HG03045 (cell line): ENCODE results near the gene GMFB.

Source experiments
- ATAC-seq: cut with Tn5 transposase; IDR thresholded peaks from one replicate; pipeline ENCODE4 v1.9.1; 2021; ENCODE audit warnings: mild to moderate bottlenecking, moderate library complexity; ENCODE audit not compliant: unreplicated experiment

Gene GMFB

DNA sequence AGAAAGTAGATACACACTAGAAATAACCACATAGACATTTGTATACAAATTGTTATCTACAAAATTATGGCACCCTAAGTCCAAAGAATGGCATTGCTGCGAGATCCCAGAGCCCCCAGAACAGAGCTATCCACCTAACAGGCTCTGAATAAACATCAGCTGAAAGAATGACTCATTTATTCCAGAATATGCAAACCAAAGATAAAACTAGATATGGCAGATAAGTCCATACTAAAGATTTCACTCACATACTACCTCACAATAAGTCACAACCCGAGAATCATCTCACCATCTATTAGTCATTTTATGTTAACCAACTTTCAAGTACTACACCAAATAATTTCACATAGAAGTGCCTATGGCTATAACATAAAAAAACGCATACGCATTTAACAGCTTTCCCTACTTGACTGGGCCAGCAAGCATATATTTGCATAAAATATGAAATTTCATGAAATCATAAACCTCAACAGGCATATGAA is 53.2 kb downstream of the GMFB start:
- ATAC-seq: no peak

DNA sequence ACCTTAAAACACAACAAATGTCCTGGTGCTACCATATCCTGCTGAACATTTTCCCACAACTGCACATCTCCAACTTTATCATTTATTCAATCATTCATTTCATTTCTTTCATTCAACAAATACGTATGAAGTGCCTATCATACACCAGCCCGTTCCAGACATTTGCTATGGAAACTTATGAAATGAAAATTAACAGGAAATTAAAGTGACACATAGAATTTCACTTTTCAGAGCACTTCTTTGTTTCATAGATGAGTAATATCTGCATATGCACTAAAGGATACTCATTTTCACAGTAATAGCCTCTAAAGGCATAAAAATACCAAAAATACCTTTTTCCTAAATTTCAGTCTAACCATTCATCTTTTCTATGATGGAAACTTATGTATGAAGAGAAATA is 60.3 kb downstream of the GMFB start:
- ATAC-seq: no peak

DNA sequence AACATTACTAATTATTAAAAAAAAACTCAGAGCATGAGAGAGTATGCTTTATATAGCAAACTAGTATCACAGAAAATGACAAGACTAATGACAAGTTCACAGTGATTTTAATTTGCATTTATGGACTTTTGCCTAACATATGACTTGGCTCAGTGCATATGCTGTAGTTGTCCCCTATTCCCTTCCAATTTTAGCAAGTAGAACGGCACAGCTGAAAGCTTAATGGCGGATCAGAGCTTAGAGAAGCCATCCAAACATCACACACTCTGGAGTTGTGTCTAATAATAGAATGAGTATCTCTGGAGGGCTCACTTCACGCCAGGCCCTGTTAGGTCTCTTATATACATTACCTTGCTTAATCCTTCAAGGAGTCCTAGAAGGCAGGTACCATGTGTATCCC is 60.9 kb downstream of the GMFB start:
- ATAC-seq: no peak

DNA sequence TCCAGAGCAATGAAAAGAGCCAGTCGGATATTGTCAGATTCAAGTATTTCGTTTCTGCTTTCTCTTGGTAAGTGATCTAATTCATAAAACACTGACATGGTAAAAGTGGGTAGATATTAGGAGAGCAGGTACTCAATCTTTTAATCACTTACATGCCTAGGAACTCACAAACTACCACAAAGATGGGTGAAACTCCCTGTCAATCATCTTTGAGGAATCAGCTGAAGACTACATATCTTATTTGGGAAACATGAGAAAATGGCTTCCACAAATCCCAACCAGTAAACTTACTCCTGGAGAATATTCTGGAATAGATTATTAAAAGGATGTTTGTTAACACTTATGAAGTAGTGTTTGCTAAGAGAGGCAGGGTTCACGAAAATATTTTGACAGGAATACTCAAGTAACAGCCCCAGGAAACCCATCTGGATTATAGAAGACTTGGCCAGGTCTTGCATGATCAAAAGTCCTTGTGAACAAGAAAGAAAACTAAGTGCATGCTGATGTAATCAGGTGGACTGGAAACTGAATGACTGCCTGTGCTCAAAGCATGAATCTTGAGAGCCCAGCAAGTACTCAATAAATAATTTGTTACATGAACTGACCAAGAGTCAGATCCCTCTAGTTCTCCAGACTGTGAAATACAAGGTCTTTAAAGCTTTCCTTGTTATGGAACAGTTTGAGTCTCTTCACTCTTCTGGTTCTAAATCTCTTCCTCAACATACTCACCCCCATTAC is 63.1 kb downstream of the GMFB start:
- no peak for ATAC-seq

DNA sequence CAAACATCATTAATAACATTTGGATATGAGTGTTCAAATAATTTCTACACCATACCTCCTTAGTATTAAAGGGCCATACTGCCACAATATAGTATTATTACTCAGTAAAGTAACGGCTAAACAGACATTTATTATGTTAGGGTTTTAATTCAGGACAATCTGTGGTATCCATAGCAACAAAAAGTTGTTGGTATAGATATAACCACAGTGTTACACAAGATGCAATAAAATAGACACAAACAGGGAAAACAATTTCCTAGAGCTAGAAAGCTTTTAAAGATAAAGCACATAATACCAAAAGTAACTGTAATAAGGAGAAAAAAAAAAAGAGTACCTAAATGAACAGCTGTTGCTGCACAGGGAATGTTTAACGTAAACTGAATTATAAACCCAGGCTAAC is 63.7 kb downstream of the GMFB start:
- no peak for ATAC-seq
